ENCODE data around the gene CKAP5.

The CKAP5 gene

GRCh38 chr11:46721286-46721685 is 124.8 kb downstream of the CKAP5 start:
- TF ChIP-seq CTCF (conservative IDR thresholded peaks at IDR 0.05): no peak
- no peak overlapping the region for H3K27ac ChIP-seq

- no peak overlapping the region; the same call in 1 of the 2 replicates for H3K27ac ChIP-seq
- no peak for TF ChIP-seq CTCF (conservative IDR thresholded peaks at IDR 0.05)
These were observed 126.4 kb downstream of the CKAP5 start for GRCh38 chr11:46719543-46720218.

- peak within 1 kb of the TSS; percentile 53 for H3K27ac ChIP-seq
- no peak for TF ChIP-seq CTCF (conservative IDR thresholded peaks at IDR 0.05)
These were observed 127.0 kb downstream of the CKAP5 start, which contains the start of gene F2 for GRCh38 chr11:46719048-46719542. TSS of gene F2 (plus strand) at chr11:46719213. CDS start at chr11:46719236, 23 bp downstream.

GRCh38 chr11:46718155-46719019 is 127.7 kb downstream of the CKAP5 start:
- H3K27ac ChIP-seq: peak overlapping the region; percentile 53
- TF ChIP-seq CTCF (conservative IDR thresholded peaks at IDR 0.05): no peak

- peak overlapping the region; percentile 53 for H3K27ac ChIP-seq
These were observed 128.3 kb downstream of the CKAP5 start for GRCh38 chr11:46717825-46718154.

GRCh38 chr11:46712874-46713576 is 133.1 kb downstream of the CKAP5 start:
- no peak for TF ChIP-seq CTCF (conservative IDR thresholded peaks at IDR 0.05)
- no peak overlapping the region for H3K27ac ChIP-seq

- no peak overlapping the region for H3K27ac ChIP-seq
- no peak for TF ChIP-seq CTCF (conservative IDR thresholded peaks at IDR 0.05)
These were observed 134.8 kb downstream of the CKAP5 start for GRCh38 chr11:46711303-46711702.
